Mammary epithelial cell (primary cell): Measurements from ENCODE around the gene PSMD6.
A peak's percentile ranks its signal among the peaks of the same experiment; 100 is the strongest.

Source experiments
- CTCF ChIP-seq, 2 donors: IDR thresholded peaks in 1 of 2; conservative IDR thresholded peaks in 1 of 2; 2 replicates each; pipeline ENCODE4 v1.5.1; 2011 to 2012; ENCODE audit warnings: inconsistent platforms in 2 of 2, low read length in 2 of 2, mild to moderate bottlenecking in 2 of 2, control low read depth in 1 of 2, low read depth in 1 of 2; ENCODE audit not compliant: insufficient read depth in 1 of 2; ENCODE audit errors: extremely low read depth in 1 of 2
- EZH2 ChIP-seq: IDR thresholded peaks from 2 replicates; pipeline ENCODE4 v1.6.1; 2012; ENCODE audit warnings: low read length, inconsistent platforms, borderline replicate concordance

GRCh38 chr3:63979093-63979885 lies 44.0 kb downstream of the PSMD6 start:
- peak; percentile 4 to 14 for TF ChIP-seq CTCF (conservative IDR thresholded peaks at IDR 0.05 in 1 of 2, IDR thresholded peaks at IDR 0.05 in 1 of 2; ENCODE audit: extremely low read depth in 1 of 2, insufficient read depth in 1 of 2, low read depth in 1 of 2, low read length in 2 of 2)
- TF ChIP-seq EZH2 = no peak
